HL-60 (cell line): ENCODE results near the gene MYH10.

Experiments
- DNase-seq, 2 experiments: peaks; one replicate each; pipeline ENCODE4 v3.0.0-alpha.2; 2010 to 2020; ENCODE audit warnings: low read depth in 1 of 2, low spot score in 1 of 2
- H3K27ac ChIP-seq: fragments of 250-450 bp; sonication (Bioruptor Pico); replicated peaks from 2 replicates; pipeline ENCODE4 v1.5.1; 2020; ENCODE audit warnings: mild to moderate bottlenecking, moderate library complexity
- H3K27me3 ChIP-seq: fragments of 250-450 bp; sonication (Bioruptor Pico); 2 replicates; pipeline ENCODE4 v1.5.1; 2021; ENCODE audit warnings: mild to moderate bottlenecking, moderate library complexity; ENCODE audit not compliant: insufficient read depth, poor library complexity, severe bottlenecking
- H3K4me3 ChIP-seq: replicated peaks from 2 replicates; pipeline ENCODE4 v1.5.1; 2011; ENCODE audit warnings: mild to moderate bottlenecking, control low read depth, low read length; ENCODE audit not compliant: insufficient read depth
- GABPA ChIP-seq: IDR thresholded peaks from 2 replicates; pipeline ENCODE4 v1.6.1; 2012; ENCODE audit warnings: low read depth
- POLR2AphosphoS5 ChIP-seq: IDR thresholded peaks from 2 replicates; pipeline ENCODE4 v1.6.1; 2012; ENCODE audit warnings: low read depth
- SPI1 ChIP-seq: IDR thresholded peaks from 2 replicates; pipeline ENCODE4 v1.6.1; 2012; ENCODE audit warnings: low read depth, mild to moderate bottlenecking, borderline replicate concordance
- TF ChIP-seq, protein P1 (sequence below): IDR thresholded peaks from one replicate; pipeline ENCODE4 v1.5.1; 2011; ENCODE audit warnings: low read length, control low read depth, inconsistent platforms; ENCODE audit not compliant: insufficient read depth
- TF ChIP-seq, protein P2 (sequence below): IDR thresholded peaks from 2 replicates; pipeline ENCODE4 v1.6.1; 2012; ENCODE audit warnings: low read depth; ENCODE audit not compliant: insufficient replicate concordance

MYH10 gene

DNA sequence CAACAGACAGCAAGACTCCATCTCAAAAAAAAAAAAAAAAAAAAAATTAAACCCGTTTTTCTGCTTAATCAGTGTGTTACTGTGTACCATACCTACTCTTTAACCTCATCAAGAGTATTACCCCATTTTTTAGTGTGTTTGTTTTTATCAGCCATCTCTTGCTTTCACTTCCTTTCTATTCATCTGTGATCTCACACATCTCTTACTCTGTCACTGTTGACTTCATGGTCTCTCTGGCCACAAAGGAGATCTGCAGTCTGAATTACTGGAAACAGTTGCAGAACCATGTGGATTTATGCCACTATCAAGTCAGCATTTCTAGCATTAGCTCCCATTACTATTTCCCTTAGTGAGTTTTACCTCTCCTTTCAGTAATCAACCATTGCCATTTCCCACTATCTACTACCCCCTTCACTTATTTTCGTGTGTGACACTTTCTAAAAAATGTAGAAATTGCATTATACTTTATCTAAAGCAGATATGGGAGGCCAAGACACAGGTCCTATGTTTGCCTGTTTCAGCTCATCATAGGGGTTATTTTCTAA lies 174.8 kb downstream of the MYH10 start:
- Histone ChIP-seq H3K27ac (no peak overlapping the region), H3K4me3 (no peak overlapping the region), H3K27me3 (no peaks in the 10 kb centered on the region)
- TF ChIP-seq POLR2AphosphoS5 (no peak), GABPA (no peak), SPI1 (no peak)
- TF ChIP-seq, protein P1, sequence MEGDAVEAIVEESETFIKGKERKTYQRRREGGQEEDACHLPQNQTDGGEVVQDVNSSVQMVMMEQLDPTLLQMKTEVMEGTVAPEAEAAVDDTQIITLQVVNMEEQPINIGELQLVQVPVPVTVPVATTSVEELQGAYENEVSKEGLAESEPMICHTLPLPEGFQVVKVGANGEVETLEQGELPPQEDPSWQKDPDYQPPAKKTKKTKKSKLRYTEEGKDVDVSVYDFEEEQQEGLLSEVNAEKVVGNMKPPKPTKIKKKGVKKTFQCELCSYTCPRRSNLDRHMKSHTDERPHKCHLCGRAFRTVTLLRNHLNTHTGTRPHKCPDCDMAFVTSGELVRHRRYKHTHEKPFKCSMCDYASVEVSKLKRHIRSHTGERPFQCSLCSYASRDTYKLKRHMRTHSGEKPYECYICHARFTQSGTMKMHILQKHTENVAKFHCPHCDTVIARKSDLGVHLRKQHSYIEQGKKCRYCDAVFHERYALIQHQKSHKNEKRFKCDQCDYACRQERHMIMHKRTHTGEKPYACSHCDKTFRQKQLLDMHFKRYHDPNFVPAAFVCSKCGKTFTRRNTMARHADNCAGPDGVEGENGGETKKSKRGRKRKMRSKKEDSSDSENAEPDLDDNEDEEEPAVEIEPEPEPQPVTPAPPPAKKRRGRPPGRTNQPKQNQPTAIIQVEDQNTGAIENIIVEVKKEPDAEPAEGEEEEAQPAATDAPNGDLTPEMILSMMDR, result no peak
- TF ChIP-seq, protein P2, sequence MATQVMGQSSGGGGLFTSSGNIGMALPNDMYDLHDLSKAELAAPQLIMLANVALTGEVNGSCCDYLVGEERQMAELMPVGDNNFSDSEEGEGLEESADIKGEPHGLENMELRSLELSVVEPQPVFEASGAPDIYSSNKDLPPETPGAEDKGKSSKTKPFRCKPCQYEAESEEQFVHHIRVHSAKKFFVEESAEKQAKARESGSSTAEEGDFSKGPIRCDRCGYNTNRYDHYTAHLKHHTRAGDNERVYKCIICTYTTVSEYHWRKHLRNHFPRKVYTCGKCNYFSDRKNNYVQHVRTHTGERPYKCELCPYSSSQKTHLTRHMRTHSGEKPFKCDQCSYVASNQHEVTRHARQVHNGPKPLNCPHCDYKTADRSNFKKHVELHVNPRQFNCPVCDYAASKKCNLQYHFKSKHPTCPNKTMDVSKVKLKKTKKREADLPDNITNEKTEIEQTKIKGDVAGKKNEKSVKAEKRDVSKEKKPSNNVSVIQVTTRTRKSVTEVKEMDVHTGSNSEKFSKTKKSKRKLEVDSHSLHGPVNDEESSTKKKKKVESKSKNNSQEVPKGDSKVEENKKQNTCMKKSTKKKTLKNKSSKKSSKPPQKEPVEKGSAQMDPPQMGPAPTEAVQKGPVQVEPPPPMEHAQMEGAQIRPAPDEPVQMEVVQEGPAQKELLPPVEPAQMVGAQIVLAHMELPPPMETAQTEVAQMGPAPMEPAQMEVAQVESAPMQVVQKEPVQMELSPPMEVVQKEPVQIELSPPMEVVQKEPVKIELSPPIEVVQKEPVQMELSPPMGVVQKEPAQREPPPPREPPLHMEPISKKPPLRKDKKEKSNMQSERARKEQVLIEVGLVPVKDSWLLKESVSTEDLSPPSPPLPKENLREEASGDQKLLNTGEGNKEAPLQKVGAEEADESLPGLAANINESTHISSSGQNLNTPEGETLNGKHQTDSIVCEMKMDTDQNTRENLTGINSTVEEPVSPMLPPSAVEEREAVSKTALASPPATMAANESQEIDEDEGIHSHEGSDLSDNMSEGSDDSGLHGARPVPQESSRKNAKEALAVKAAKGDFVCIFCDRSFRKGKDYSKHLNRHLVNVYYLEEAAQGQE, result no peak
- DNase-seq, result no peak

DNA sequence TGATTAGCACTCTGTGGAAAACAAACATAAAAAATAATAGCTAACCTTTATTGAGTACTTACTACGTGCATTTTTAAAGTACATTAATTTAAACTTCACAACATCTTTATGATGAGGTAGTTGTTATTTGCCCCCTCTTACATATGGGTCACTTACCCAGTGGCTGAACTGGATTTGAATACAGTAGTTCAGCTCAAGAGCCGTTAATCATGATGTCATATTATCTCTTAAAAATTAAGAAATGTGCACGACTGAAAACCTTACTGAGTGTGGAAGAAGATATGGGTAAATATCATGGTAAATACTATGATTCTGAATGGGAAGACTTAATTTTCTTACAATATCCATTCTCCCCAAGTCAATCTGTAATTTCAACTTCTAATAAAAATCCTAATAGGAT lies 177.2 kb downstream of the MYH10 start:
- Histone ChIP-seq H3K4me3 (no peak overlapping the region), H3K27me3 (no peaks in the 10 kb centered on the region), H3K27ac (no peak overlapping the region)
- no peak for DNase-seq
- TF ChIP-seq, protein P2, result no peak
- no peak for TF ChIP-seq SPI1
- TF ChIP-seq GABPA, result no peak
- TF ChIP-seq, protein P1, result no peak
- no peak for TF ChIP-seq POLR2AphosphoS5

DNA sequence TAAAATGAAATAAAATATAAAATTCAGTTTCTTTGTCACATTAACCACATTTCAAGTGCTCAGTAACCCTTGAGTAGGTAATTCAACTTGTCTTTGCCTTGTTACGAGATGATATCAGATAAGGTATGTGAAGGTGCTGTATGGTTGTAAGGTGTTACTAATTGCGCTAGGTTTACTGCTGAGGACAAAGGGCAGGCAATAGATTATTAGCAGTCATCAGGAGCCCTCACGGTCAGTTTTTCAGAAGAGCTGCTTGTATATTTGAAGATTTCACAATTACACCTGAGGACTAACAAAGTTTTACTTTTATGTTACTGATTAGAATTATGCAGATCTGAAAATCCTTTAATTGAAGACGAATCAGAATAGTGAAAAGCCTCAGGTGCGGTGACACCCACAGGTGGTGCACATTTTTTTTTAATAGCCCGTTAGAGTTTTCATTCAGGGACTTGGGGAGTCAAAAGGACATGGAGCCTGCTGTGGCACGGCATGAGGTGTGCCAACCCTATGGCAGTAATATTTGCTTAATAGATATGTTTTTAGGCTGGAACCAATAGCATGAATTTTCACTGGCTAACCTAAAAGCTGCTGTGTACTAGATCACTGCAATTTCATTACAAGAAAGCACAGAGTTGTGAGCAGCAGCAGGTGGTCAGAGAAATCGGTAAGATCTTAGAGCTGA lies 178.5 kb downstream of the MYH10 start:
- no peak for DNase-seq
- H3K27me3 ChIP-seq, result no peaks in the 10 kb centered on the region
- H3K4me3 ChIP-seq, result no peak overlapping the region
- no peak overlapping the region for H3K27ac ChIP-seq
- TF ChIP-seq GABPA, result no peak
- TF ChIP-seq SPI1, result no peak
- TF ChIP-seq, protein P1, result no peak
- TF ChIP-seq POLR2AphosphoS5, result no peak
- TF ChIP-seq, protein P2, result no peak
